ENCODE data around the gene RPL10. TPM values are rescaled to one million over a fixed set of nuclear protein-coding genes. Genes with fewer than 3 reads are reported as not detected.
A peak's percentile ranks its signal among the peaks of the same experiment; 100 is the strongest.

RPL10 gene
- total and polyA plus RNA-seq, 9 of the 15 experiments (the other 6 are each of a cell fraction or from before 2014, with no cell fraction given) = 3,774 to 7,600 (median 5,014) TPM

DNA sequence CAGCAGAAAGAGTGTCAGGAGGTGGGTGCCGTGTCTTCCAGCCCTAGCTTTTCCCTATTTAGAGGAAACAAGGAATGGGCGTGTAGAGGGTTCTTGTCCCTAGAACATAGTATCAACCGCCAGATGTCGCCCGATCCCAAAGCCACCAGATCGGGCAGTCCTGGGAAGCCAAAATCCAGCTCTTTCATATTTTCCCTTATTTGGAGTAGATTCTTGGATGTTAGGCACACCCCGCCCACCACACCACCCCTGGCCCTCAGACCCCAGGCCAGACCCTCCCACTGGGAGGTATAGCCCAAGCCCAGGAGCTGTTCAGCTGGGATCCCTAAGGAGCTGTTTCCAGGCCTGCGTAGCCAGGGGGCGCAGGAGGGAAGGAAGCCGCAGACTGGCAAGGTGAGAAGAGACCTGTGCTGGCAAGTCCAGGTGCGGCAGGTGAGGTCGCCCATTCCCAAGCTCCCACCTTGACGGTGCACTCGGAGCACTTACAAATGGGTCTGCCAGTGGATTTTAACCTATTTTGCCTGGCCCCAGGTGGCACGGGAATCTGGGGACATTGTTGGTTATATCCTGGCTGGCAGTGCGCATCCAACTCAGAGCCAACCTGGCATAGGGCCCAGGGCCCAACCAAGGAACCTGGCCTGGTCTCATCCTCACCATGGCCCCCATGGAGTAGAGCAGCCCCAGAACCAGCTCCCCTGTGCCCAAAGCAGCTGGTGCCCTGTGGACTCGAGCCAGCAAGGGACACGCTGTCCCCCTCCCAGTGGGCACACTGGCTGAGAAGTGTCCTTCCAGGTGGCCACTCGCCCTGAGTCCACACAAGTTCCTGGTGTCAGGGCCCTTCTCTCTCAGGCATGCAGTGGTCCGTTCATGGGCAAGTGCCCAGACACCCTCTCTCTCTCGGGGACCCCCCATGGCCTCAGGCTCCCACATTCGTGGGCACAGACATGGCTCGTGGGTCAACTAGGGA lies 24.6 kb upstream of the RPL10 start (continued):
- TF ChIP-seq ZZZ3 (IDR thresholded peaks at IDR 0.05) (no peak), ARID3B (CRISPR knock-in tag; IDR thresholded peaks at IDR 0.05; ENCODE audit: borderline replicate concordance) (no peak), STAT5A (IDR thresholded peaks at IDR 0.05; ENCODE audit: borderline replicate concordance, low read length) (no peak), ZNF24 (IDR thresholded peaks at IDR 0.05) (no peak), ZNF140 (CRISPR knock-in tag; IDR thresholded peaks at IDR 0.05) (no peak), NUFIP1 (IDR thresholded peaks at IDR 0.05; ENCODE audit: partially characterized antibody) (no peak), ARID1B (IDR thresholded peaks at IDR 0.05) (no peak), KDM5B (IDR thresholded peaks at IDR 0.05; ENCODE audit: insufficient replicate concordance, low read depth, low read length) (peak; percentile 42), HNRNPL (IDR thresholded peaks at IDR 0.05; ENCODE audit: low read depth, low read length) (0 out of 2 replicates have a peak, but pooled peaks have one; percentile 13), SMARCA4 (IDR thresholded peaks at IDR 0.05) (peak; percentile 61; the same call in 1 of the 2 replicates), HMGXB4 (CRISPR knock-in tag; IDR thresholded peaks at IDR 0.05) (no peak), HDAC1 (IDR thresholded peaks at IDR 0.05) (0 out of 4 replicates have a peak, but pooled peaks of 1 of the 2 experiments have one; percentile 23), CTCFL (IDR thresholded peaks at IDR 0.05; ENCODE audit: borderline replicate concordance, insufficient read depth, low read depth, low read length, poor library complexity, severe bottlenecking) (peak; percentile 58), ZNF282 (CRISPR knock-in tag; IDR thresholded peaks at IDR 0.05) (0 out of 2 replicates have a peak, but pooled peaks have one; percentile 48), GATAD2B (IDR thresholded peaks at IDR 0.05; ENCODE audit: borderline replicate concordance) (no peak)
- TF ChIP-seq, protein P1, sequence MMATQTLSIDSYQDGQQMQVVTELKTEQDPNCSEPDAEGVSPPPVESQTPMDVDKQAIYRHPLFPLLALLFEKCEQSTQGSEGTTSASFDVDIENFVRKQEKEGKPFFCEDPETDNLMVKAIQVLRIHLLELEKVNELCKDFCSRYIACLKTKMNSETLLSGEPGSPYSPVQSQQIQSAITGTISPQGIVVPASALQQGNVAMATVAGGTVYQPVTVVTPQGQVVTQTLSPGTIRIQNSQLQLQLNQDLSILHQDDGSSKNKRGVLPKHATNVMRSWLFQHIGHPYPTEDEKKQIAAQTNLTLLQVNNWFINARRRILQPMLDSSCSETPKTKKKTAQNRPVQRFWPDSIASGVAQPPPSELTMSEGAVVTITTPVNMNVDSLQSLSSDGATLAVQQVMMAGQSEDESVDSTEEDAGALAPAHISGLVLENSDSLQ (IDR thresholded peaks at IDR 0.05) = no peak
- TF ChIP-seq, protein P2, sequence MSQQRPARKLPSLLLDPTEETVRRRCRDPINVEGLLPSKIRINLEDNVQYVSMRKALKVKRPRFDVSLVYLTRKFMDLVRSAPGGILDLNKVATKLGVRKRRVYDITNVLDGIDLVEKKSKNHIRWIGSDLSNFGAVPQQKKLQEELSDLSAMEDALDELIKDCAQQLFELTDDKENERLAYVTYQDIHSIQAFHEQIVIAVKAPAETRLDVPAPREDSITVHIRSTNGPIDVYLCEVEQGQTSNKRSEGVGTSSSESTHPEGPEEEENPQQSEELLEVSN (IDR thresholded peaks at IDR 0.05; ENCODE audit: borderline replicate concordance in 1 of 2, extremely low read depth in 1 of 2, insufficient read depth in 1 of 2, insufficient read length in 1 of 2, low read depth in 1 of 2, low read length in 1 of 2, poor library complexity in 1 of 2, severe bottlenecking in 1 of 2) = no peak

Data from K562 (cell line).